Head of caudate nucleus (tissue), 42 donors: ENCODE results near the gene MRPL34.

Experiments
- DNase-seq, 42 donors: peaks; one replicate each; pipeline versions ENCODE4 v3.0.0 to v3.0.0-alpha.2; 2020 to 2021; ENCODE audit warnings: mixed read lengths in 7 of 42
- intact Hi-C: fragments of 100-400 bp; cut with DNase I; formaldehyde crosslinking; loops from one replicate; pipeline ENCODE4 v1.15.0; 2022

MRPL34 gene

DNA sequence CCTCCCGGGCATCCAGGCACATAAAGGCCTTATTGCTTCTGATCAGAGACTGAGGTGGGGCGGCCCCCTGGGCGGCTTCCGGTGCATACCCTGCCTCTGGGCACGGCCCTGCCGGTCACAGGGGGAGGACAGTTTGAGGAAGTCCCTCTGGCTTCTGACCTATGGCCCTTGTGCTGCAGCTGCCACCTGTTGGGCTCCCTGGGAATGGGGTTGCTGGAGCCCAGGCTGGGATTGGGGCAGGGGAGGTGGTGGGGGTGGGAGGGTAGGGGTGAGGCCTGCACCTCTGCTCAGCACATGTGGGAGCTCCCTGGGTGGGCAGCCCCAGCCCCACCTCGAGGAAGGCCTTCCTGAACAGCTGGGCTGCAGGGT, 18.3 kb downstream of the MRPL34 start:
- intact Hi-C loops: no loop called here
- DNase-seq: no peak

GRCh38 chr19:17324357-17325114, 18.9 kb downstream of the MRPL34 start:
- no peak for DNase-seq

GRCh38 chr19:17325133-17325532, 19.5 kb downstream of the MRPL34 start:
- DNase-seq: peak in 1 of 42 donors; percentile 43
- intact Hi-C loops: no loop called here

More at GRCh38 chr19:17324357-17325114, 18.9 kb downstream of the MRPL34 start:
- intact Hi-C loops: no loop called here

GRCh38 chr19:17325881-17326594, 20.4 kb downstream of the MRPL34 start:
- intact Hi-C loops: no loop called here
- peak in 39 of 42 donors; percentile 20 to 85 (median 63) for DNase-seq

GRCh38 chr19:17326595-17326966, 20.9 kb downstream of the MRPL34 start:
- intact Hi-C loops: no loop called here
- DNase-seq: no peak

- no peak for DNase-seq
- intact Hi-C loops: no loop called here
Measured at GRCh38 chr19:17327068-17327653, 21.5 kb downstream of the MRPL34 start.

DNA sequence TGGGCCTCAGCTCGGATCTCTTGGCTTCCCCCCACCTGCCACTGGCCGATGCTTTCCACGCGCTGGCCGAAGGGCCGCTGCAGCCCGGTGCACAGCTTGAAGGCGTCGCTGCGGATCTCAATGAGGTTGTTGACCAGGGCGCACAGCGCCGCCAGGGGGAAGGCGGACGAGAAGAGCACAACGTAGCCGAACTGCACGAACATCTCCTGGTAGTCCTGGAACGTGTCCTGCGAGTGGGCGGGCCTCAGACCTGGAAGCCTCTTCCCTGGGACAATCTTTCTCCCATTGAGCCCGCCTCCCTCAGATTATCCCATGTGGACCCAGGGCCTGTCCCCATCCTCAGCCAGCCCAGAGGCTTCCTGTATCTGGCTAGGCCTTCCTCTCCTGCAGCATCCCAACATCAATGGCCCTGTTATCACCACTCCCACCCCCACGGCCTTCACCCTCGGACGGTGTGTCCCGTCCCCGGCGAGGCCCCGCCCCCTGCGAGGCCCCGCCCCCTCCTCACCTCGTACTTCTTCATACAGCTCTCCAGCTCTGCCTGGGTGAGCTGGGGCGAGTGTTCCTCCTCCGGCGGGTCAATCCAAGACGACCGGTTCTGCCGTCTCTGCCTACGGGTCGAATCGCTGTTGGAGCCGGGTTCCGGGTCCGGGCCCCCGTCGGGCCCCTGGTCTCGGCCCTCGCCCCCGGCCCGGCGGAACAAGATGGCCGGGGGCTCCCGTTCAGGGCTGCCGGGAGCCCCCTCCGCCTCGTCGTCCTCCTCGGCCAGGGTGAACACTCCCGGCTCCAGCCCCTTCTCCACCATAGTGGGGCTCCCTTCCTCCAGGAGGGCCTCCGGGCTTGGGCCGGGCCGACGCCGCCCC, 22.2 kb downstream of the MRPL34 start:
- no peak for DNase-seq
- intact Hi-C loops: no loop called here

- no peak for DNase-seq
- intact Hi-C loops: no loop called here
Measured at GRCh38 chr19:17328517-17329365, 23.1 kb downstream of the MRPL34 start.

GRCh38 chr19:17329366-17330261, 23.9 kb downstream of the MRPL34 start:
- no peak for DNase-seq
- intact Hi-C loops: no loop called here

DNA sequence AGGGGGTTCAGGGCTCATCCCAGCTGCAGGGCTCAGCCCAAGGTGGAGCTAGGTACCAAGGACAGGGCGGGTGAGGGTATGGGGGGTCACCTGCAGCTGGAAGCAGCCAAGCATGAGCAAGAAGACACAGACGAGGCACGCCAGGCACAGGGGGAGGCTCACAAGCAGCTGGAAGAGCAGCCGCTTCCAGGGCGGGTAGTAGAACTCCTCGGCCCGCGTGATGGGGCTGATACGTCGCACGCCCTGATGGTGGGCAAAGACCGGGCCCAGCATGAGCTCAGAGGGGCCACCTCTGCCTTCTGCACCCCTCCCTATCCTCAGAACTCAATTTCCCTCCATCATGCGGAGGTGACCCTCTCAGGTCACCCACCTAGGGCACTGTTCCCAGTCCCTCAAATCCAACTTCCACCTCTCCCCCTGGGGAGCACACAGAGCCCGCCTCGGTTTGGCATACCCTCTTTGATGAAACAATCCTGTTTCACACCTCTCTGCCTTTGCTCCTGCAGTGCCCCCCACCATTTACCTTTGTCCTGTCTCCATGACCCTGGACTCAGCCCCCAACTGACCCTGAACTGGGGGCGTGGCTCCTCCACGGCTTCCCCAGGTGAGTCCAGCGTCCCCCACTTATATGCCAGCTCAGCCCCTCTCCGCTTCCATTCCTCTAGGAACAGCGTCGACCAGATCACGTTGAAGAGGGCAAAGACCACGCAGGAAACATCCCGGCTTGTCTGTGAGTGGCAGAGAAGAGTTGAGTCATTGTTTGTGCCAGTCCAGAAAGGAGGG, 24.8 kb downstream of the MRPL34 start:
- DNase-seq: no peak
- intact Hi-C loops: no loop called here

DNA sequence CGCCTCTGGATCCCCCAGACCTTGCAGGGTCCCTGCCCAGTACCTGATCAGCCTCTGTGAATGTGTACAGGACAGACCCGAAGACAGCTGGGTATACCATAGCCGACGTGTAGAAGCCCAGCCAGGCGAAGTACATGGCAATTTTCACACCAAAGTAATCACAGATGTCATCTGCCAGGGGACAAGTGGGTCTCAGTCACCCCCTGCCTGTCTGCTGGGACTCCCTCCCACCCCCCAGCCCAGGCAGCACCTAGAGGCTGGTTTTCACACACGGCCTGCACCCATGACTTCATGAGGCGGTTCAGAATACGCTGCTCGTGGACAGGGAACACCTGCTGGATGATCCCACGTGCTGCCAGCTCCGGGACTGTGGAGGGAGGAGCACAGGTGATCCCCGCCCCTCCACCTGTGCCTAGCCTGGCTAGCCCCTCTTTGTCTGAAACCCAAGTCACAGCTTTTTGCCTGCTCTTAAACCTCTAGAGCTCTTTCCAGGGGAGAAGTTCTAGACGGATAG, 25.4 kb downstream of the MRPL34 start:
- no peak for DNase-seq
- intact Hi-C loops: no loop called here

DNA sequence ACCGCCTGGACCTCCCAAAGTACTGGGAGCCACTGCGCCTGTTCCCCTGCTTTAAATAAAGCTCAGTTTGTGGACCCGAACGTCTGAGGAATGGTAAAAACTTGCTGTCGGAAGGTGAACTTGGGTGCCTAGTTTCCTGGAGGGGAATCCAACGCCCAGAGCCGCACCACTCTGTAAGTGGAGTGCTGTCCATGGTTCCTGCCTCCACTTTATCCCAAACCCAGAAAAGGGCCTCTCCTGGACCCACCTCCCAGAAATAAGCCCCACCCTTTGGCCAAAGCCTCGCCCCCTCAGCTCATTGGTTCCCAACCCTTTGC, 26.6 kb downstream of the MRPL34 start:
- intact Hi-C loops: no loop called here
- no peak for DNase-seq

DNA sequence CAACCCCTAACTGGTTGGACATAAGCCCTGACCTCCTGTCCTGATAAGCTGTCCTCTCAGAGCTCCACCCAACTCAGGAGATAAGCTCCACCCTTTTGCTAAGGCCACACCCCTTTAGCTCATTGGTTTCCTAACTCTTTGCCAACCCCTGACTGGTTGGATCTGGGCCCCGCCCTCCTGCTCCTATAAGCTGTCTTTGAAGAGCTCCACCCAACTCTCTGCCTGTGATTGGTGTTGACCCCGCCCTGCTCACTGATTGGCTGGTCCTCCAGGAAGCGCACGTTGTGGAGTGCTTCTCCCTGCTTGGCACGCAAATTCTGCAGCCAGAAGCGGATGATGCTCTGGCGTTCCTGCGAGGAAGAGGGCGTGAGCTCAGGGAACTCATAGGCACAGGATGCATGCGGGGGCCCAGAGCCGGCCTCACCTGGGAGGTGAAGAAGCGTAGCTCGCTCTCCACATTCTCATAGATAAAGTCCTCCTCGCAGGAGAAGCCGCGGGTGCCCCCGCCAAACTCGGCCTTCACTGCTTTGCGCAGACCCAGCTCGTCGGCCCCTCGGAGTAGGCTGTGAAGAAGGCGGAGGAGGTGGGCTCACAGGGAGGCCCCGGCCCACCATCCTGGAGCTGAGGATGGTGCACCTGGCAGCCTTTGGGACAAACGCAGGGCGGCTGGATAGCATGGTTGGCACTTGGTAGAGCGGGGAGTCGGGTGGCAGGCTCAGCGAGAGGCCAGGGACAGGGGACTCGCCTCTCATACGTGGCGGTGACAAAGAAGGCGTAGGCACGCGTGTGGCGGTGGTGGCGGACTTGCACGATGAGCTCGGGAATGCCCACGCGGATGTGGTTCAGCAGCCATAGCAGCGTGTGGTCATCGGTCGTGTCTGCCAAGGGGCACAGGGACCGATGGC, 27.3 kb downstream of the MRPL34 start:
- intact Hi-C loops: no loop called here
- peak in 5 of 42 donors; percentile 30 to 58 (median 38) for DNase-seq

DNA sequence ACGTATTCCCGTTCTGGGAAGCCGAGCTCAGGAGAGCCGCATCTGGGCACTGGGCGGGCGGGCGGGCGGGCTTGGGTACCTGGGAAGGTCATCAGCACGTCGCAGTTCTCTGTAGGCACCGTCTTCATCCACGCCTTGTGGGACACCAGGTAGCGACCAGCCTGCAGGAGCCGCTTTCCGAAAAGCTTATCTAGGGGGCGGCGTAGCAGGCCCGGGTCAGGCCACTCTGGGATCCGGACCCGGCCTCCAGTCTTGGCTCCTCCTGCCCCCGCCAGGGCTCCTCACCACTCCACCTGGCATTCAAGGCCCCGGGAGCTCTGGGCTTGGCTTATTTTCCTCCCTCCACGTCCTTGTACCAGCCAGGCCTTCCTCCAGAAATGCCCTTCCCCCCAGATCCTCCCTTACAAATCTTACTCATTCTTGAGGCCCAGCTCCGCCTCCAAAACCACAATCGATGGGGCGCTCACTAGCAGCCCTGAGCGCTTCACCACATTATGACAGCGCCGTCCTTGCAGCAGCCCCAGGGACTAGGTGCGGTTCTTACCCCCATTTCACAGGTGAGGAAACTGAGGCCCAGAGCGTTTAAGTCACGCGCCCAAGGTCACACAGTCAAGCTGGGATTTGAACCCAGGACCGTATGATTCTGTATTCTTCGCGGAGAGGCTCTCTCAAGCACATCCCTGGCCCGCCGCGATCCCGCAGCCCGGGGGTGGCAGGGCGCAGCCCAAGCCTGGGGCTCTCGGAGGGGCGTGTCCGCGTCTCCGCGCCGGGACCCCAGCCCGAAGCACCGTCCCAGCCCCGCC, 28.1 kb downstream of the MRPL34 start:
- intact Hi-C loops: no loop called here
- peak in 28 of 42 donors; percentile 17 to 79 (median 44) for DNase-seq
